Measurements from ENCODE around the gene MZT1. TPM values are rescaled to one million over a fixed set of nuclear protein-coding genes. Genes with fewer than 3 reads are reported as not detected.

MZT1 gene
- total and polyA plus RNA-seq, 10 of the 15 experiments (the other 5 are each of a cell fraction or from before 2014, with no cell fraction given) = 16.2 to 47.6 (median 25.4) TPM

DNA sequence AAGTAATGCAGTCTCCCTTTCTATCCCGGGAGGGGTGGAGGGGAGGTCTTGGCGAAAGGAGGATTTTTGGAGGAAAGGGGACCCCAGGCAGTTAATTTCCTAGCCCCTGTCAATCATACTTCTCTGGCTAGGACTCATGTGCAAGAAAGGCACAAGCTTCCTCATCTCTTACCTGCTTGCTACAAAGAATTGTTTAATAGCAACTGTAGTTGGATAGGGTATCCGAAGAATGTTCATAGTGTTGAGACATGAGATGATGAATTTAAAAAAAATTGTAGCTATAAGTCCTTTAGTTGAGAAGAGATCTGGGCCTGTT lies 819 bp upstream of the MZT1 start:
- no peak for DNase-seq (ENCODE audit: low read depth, low spot score)
- in situ Hi-C loops (cut with MboI) (no loop called here), intact Hi-C loops (cut with micrococcal nuclease; ENCODE audit: unreplicated experiment) (no loop called here)
- Histone ChIP-seq H3K27ac (ENCODE audit: control insufficient read depth, insufficient read depth) (peak overlapping the region; percentile 64), H4K20me1 (ENCODE audit: control insufficient read depth, insufficient read depth) (no peaks in the 10 kb centered on the region), H3K4me2 (ENCODE audit: control insufficient read depth, insufficient read depth) (peak overlapping the region; percentile 76), H3K9ac (ENCODE audit: control insufficient read depth, insufficient read depth, low read length) (peak overlapping the region; percentile 73), H3K27me3 (replicated peaks in 1 of 2; ENCODE audit: control insufficient read depth in 2 of 2, insufficient read depth in 2 of 2, low read length in 1 of 2) (no peaks in the 10 kb centered on the region), H3K4me1 (ENCODE audit: control insufficient read depth, insufficient read depth, low read length) (peaks cover 12% of the 10 kb centered on the region), H2AFZ (ENCODE audit: control insufficient read depth, low read depth, low read length) (peak overlapping the region; percentile 73), H3K79me2 (ENCODE audit: control insufficient read depth, insufficient read depth, low read length) (peaks cover 76% of the 10 kb centered on the region), H3K4me3 (peak overlapping the region; percentile 91), H3K36me3 (ENCODE audit: control insufficient read depth in 2 of 2, insufficient read depth in 2 of 2, low read length in 1 of 2) (peaks cover 0 to 10% of the 10 kb centered on the region in 2 experiments; a peak in 1 of 4 replicates), H3K9me3 (replicated peaks; ENCODE audit: control insufficient read depth, insufficient read depth, low read length) (no peaks in the 10 kb centered on the region; the same call in 2 of the 3 replicates)
- ChIA-PET RAD21 (ENCODE audit: unreplicated experiment) (interaction anchor here (0.6 kb wide), 1 partner anchor 9 kb away, joined by 3 read pairs; no protein-coding TSS in a partner anchor), CTCF (interaction anchor here (0.6 kb wide), 1 partner anchor 271 kb away, joined by 3 read pairs; no protein-coding TSS in a partner anchor), SMC1A (ENCODE audit: uncharacterized antibody, unreplicated experiment) (interaction anchor here (0.8 to 1.7 kb wide), 5 partner anchors 13 to 120 kb away, joined by 3 to 5 read pairs (median 3); no protein-coding TSS in a partner anchor), POLR2A (interaction anchor here (1.3 to 2.0 kb wide), 4 partner anchors 11 to 58 kb away, joined by 4 to 8 read pairs (median 6); no protein-coding TSS in a partner anchor)
- TF ChIP-seq PKNOX1 (IDR thresholded peaks at IDR 0.05) = peak; percentile 85
- TF ChIP-seq, protein P1, sequence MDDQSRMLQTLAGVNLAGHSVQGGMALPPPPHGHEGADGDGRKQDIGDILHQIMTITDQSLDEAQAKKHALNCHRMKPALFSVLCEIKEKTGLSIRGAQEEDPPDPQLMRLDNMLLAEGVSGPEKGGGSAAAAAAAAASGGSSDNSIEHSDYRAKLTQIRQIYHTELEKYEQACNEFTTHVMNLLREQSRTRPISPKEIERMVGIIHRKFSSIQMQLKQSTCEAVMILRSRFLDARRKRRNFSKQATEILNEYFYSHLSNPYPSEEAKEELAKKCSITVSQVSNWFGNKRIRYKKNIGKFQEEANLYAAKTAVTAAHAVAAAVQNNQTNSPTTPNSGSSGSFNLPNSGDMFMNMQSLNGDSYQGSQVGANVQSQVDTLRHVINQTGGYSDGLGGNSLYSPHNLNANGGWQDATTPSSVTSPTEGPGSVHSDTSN (IDR thresholded peaks at IDR 0.05; ENCODE audit: insufficient replicate concordance, low read depth, low read length) = peak; percentile 39
- TF ChIP-seq, protein P2, sequence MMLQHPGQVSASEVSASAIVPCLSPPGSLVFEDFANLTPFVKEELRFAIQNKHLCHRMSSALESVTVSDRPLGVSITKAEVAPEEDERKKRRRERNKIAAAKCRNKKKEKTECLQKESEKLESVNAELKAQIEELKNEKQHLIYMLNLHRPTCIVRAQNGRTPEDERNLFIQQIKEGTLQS (IDR thresholded peaks at IDR 0.05; ENCODE audit: borderline replicate concordance, extremely low read depth, low read depth, low read length) = no peak
- TSS peak; percentile 68 for BruUV-seq (replicated peaks)
- 0% methylated on average over 3 of the region's 3 CpGs for WGBS (ENCODE audit: insufficient coverage, insufficient replicate concordance, low lambda C conversion rate, missing lambda C conversion rate)
- no peak for ATAC-seq
- no peak for FAIRE-seq

All from GM12878 (cell line).